Liver (tissue), 9 donors: Measurements from ENCODE around the gene SLC35E1. TPM values are rescaled to one million over a fixed set of nuclear protein-coding genes. Genes with fewer than 3 reads are reported as not detected.

ENCODE experiments used
- DNase-seq: peaks from one replicate; pipeline ENCODE4 v3.0.0-alpha.2; 2017; ENCODE audit warnings: low spot score
- H3K27ac ChIP-seq, 2 donors: one replicate each; pipeline ENCODE4 v1.7.0; 2013; ENCODE audit warnings: inconsistent platforms in 2 of 2, low read length in 2 of 2, control low read depth in 1 of 2, low read depth in 1 of 2, mild to moderate bottlenecking in 1 of 2
- H3K27me3 ChIP-seq, 4 donors: one replicate each; pipeline versions ENCODE4 v1.6.1 to v1.7.0; 2013; ENCODE audit warnings: low read length in 3 of 4, inconsistent platforms in 1 of 4, mild to moderate bottlenecking in 1 of 4, moderate library complexity in 1 of 4; ENCODE audit not compliant: control insufficient read depth in 4 of 4, insufficient read depth in 4 of 4
- H3K36me3 ChIP-seq, 4 donors: one replicate each; pipeline versions ENCODE4 v1.6.1 to v1.7.0; 2013; ENCODE audit warnings: low read length in 3 of 4, mild to moderate bottlenecking in 3 of 4, low read depth in 1 of 4, moderate library complexity in 1 of 4; ENCODE audit not compliant: control insufficient read depth in 4 of 4, insufficient read depth in 3 of 4
- H3K4me1 ChIP-seq, 4 donors: one replicate each; pipeline versions ENCODE4 v1.6.1 to v1.7.0; 2013; ENCODE audit warnings: low read length in 3 of 4, mild to moderate bottlenecking in 3 of 4, moderate library complexity in 1 of 4; ENCODE audit not compliant: control insufficient read depth in 4 of 4, insufficient read depth in 4 of 4
- H3K4me3 ChIP-seq, 3 donors: one replicate each; pipeline versions ENCODE4 v1.6.1 to v1.7.0; 2013; ENCODE audit warnings: low read length in 3 of 3, control low read depth in 1 of 3, low read depth in 1 of 3, mild to moderate bottlenecking in 1 of 3
- H3K9ac ChIP-seq, 2 donors: one replicate each; pipeline ENCODE4 v1.7.0; 2013; ENCODE audit warnings: low read length in 2 of 2, mild to moderate bottlenecking in 2 of 2, moderate library complexity in 2 of 2, control low read depth in 1 of 2, low read depth in 1 of 2
- H3K9me3 ChIP-seq, 4 donors: one replicate each; pipeline versions ENCODE4 v1.6.1 to v1.7.0; 2013; ENCODE audit warnings: low read length in 3 of 4; ENCODE audit not compliant: control insufficient read depth in 4 of 4
- ATF3 ChIP-seq: IDR thresholded peaks from 2 replicates; pipeline ENCODE4 v1.6.1; 2016; ENCODE audit warnings: antibody characterized with exemption
- FOXA1 ChIP-seq: IDR thresholded peaks from 2 replicates; pipeline ENCODE4 v1.6.1; 2016; ENCODE audit warnings: antibody characterized with exemption
- GABPA ChIP-seq, 2 donors: IDR thresholded peaks in 1 of 2; conservative IDR thresholded peaks in 1 of 2; 2 replicates each; pipeline ENCODE4 v1.6.1; 2016; ENCODE audit warnings: antibody characterized with exemption in 2 of 2, mild to moderate bottlenecking in 1 of 2, moderate library complexity in 1 of 2
- HNF4A ChIP-seq, 2 donors: conservative IDR thresholded peaks; 2 replicates each; pipeline ENCODE4 v1.6.1; 2016; ENCODE audit warnings: antibody characterized with exemption in 2 of 2, mild to moderate bottlenecking in 2 of 2
- HNF4G ChIP-seq: IDR thresholded peaks from 2 replicates; pipeline ENCODE4 v1.6.1; 2016; ENCODE audit warnings: antibody characterized with exemption
- JUND ChIP-seq, 2 donors: IDR thresholded peaks; 2 replicates each; pipeline ENCODE4 v1.6.1; 2016; ENCODE audit warnings: antibody characterized with exemption in 2 of 2
- RAD21 ChIP-seq, 2 donors: IDR thresholded peaks; 2 replicates each; pipeline ENCODE4 v1.6.1; 2016; ENCODE audit warnings: antibody characterized with exemption in 2 of 2, mild to moderate bottlenecking in 2 of 2
- REST ChIP-seq: IDR thresholded peaks from 2 replicates; pipeline ENCODE4 v1.6.1; 2016; ENCODE audit warnings: antibody characterized with exemption, mild to moderate bottlenecking
- RXRA ChIP-seq, 2 donors: IDR thresholded peaks; 2 replicates each; pipeline ENCODE4 v1.6.1; 2017 to 2018; ENCODE audit warnings: antibody characterized with exemption in 2 of 2, mild to moderate bottlenecking in 1 of 2
- SP1 ChIP-seq: IDR thresholded peaks from 2 replicates; pipeline ENCODE4 v1.6.1; 2018; ENCODE audit warnings: antibody characterized with exemption, mild to moderate bottlenecking
- TAF1 ChIP-seq: conservative IDR thresholded peaks from 2 replicates; pipeline ENCODE4 v1.6.1; 2016; ENCODE audit warnings: antibody characterized with exemption, mild to moderate bottlenecking
- YY1 ChIP-seq: IDR thresholded peaks from 2 replicates; pipeline ENCODE4 v1.6.1; 2016; ENCODE audit warnings: antibody characterized with exemption, mild to moderate bottlenecking
- ZBTB33 ChIP-seq: IDR thresholded peaks from 2 replicates; pipeline ENCODE4 v1.6.1; 2016; ENCODE audit warnings: antibody characterized with exemption
- WGBS: extraction: QIAGEN DNeasy Blood & Tissue Kit; methylation state at CpG from one replicate; pipeline ENCODE4 v1.1.7; 2013; 5-methylcytosine and 5-hydroxymethylcytosine counted together
- polyA plus RNA-seq, 2 donors: library from polyadenylated mRNA; stranded (reverse) in 1 of 2; unstranded in 1 of 2; fragments of 200-250 nt in 1 of 2; fragments of >200 nt in 1 of 2; fragmentation: Nextera tagmentation in 1 of 2; extraction: Ambion mirVana in 1 of 2; gene quantifications; one replicate each; pipeline versions ENCODE4 v1.2.1 to v1.2.3, GENCODE V29; 2013 to 2015
- total RNA-seq, 2 donors: library from RNA; depleted of rRNA; stranded (reverse); fragments of >200 nt; gene quantifications; one replicate each; pipeline ENCODE4 v1.2.3, GENCODE V29; 2014
- TF ChIP-seq, protein P1 (sequence below): IDR thresholded peaks from 2 replicates; pipeline ENCODE4 v1.6.1; 2016; ENCODE audit warnings: antibody characterized with exemption
- donor health status: healthy.
- donor health status: healthy.
- donor health status: healthy.
- donor health status: healthy.
- donor health status: healthy.

The SLC35E1 gene
- total and polyA plus RNA-seq, 4 donors: 11.2 to 20.5 (median 12.1) TPM

- TF ChIP-seq JUND (IDR thresholded peaks at IDR 0.05) (no peak), GABPA (IDR thresholded peaks at IDR 0.05 in 1 of 2, conservative IDR thresholded peaks at IDR 0.05 in 1 of 2) (no peak), YY1 (no peak)
Observed at GRCh38 chr19:16571283-16571682, 932 bp downstream of the SLC35E1 start (continued).

- 94% methylated on average over 17 of the region's 17 CpGs for WGBS
Observed at GRCh38 chr19:16569609-16570320, 2.5 kb downstream of the SLC35E1 start.

More at GRCh38 chr19:16569609-16570320, 2.5 kb downstream of the SLC35E1 start:
- peaks cover 14 to 38% (median 28%) of the 10 kb centered on the region in 4 donors for H3K4me1 ChIP-seq
- no peaks in the 10 kb centered on the region for H3K27me3 ChIP-seq
- H3K4me3 ChIP-seq: no peak overlapping the region
- no peak for DNase-seq
- H3K36me3 ChIP-seq: peaks cover 7 to 29% (median 17%) of the 10 kb centered on the region in 4 donors
- no peaks in the 10 kb centered on the region for H3K9me3 ChIP-seq
- no peak overlapping the region for H3K27ac ChIP-seq
- TF ChIP-seq HNF4A (conservative IDR thresholded peaks at IDR 0.05) (no peak), RAD21 (IDR thresholded peaks at IDR 0.05) (no peak), RXRA (IDR thresholded peaks at IDR 0.05) (no peak), SP1 (no peak), JUND (IDR thresholded peaks at IDR 0.05) (no peak), YY1 (no peak), REST (no peak), ATF3 (no peak), HNF4G (no peak), FOXA1 (no peak), GABPA (IDR thresholded peaks at IDR 0.05 in 1 of 2, conservative IDR thresholded peaks at IDR 0.05 in 1 of 2) (no peak), ZBTB33 (no peak), TAF1 (no peak)
- TF ChIP-seq, protein P1, sequence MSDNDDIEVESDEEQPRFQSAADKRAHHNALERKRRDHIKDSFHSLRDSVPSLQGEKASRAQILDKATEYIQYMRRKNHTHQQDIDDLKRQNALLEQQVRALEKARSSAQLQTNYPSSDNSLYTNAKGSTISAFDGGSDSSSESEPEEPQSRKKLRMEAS: no peak
- no peak overlapping the region for H3K9ac ChIP-seq
